SH-SY5Y (cell line): ENCODE data around the gene TEX22.

ENCODE experiments used
- GATA2 ChIP-seq: IDR thresholded peaks from 2 replicates; pipeline ENCODE4 v1.6.1; 2011; ENCODE audit warnings: mild to moderate bottlenecking, low read depth, low read length
- GATA3 ChIP-seq: IDR thresholded peaks from 2 replicates; pipeline ENCODE4 v1.6.1; 2011; ENCODE audit warnings: low read depth, mild to moderate bottlenecking, low read length, moderate library complexity

- TF ChIP-seq GATA3, result no peak
- TF ChIP-seq GATA2, result no peak
Measured at GRCh38 chr14:105460616-105461015, 62.3 kb downstream of the TEX22 start.
